ENCODE measurements around the gene ASPDH. TPM values are rescaled to one million over a fixed set of nuclear protein-coding genes. Genes with fewer than 3 reads are reported as not detected.

ASPDH gene
- not detected in 2 replicates for total RNA-seq (2014; rRNA removed; shearing (Covaris generic))

GRCh38 chr19:50513746-50514345 lies at the start of gene ASPDH:
Gene ASPDH, minus strand, starts transcription at chr19:50513913. Its CDS starts 90 bp downstream, at chr19:50513823.

GRCh38 chr19:50511069-50511822 lies 2.5 kb downstream of the ASPDH start, which contains the start of gene JOSD2:
Gene JOSD2, minus strand, starts transcription at chr19:50511191. Its CDS starts 760 bp downstream, at chr19:50510431.

GRCh38 chr19:50476224-50476906 lies 37.3 kb downstream of the ASPDH start, which contains the start of the genes EMC10 and GARIN5A:
Gene EMC10, plus strand, starts transcription at chr19:50476507. Its CDS starts 38 bp downstream, at chr19:50476545.
Gene GARIN5A, minus strand, starts transcription at chr19:50476848. Its CDS starts 460 bp downstream, at chr19:50476388.

Other genes starting within 250 kb of the ASPDH start
- 1.2 and 1.5 TPM in 2 replicates for gene KCNC3, start 184.5 kb downstream of the ASPDH start, total RNA-seq (2014; rRNA removed; shearing (Covaris generic))
- not detected in 2 replicates for gene NAPSA, start 148.3 kb downstream of the ASPDH start, total RNA-seq (2014; rRNA removed; shearing (Covaris generic))
- gene NR1H2, start 137.5 kb downstream of the ASPDH start, total RNA-seq (2014; rRNA removed; shearing (Covaris generic)): 117 and 120 TPM in 2 replicates
- gene POLD1, start 129.6 kb downstream of the ASPDH start, total RNA-seq (2014; rRNA removed; shearing (Covaris generic)): 130 and 138 TPM in 2 replicates
- 0.11 TPM in 1 of 2 replicates, not detected in the other for gene SPIB, start 95.0 kb downstream of the ASPDH start, total RNA-seq (2014; rRNA removed; shearing (Covaris generic))
- gene MYBPC2, start 81.0 kb downstream of the ASPDH start, total RNA-seq (2014; rRNA removed; shearing (Covaris generic)): not detected in 2 replicates
- 40.9 and 44.9 TPM in 2 replicates for gene EMC10, start 37.4 kb downstream of the ASPDH start, total RNA-seq (2014; rRNA removed; shearing (Covaris generic))
- 0.15 and 0.88 TPM in 2 replicates for gene GARIN5A, start 37.1 kb downstream of the ASPDH start, total RNA-seq (2014; rRNA removed; shearing (Covaris generic))
- gene JOSD2, start 2.7 kb downstream of the ASPDH start, total RNA-seq (2014; rRNA removed; shearing (Covaris generic)): 42.8 and 58.6 TPM in 2 replicates
- 7.4 and 8.4 TPM in 2 replicates for gene LRRC4B, start 54.5 kb upstream of the ASPDH start, total RNA-seq (2014; rRNA removed; shearing (Covaris generic))
- 0.60 and 0.61 TPM in 2 replicates for gene SYT3, start 126.0 kb upstream of the ASPDH start, total RNA-seq (2014; rRNA removed; shearing (Covaris generic))
- gene C19orf81, start 135.5 kb upstream of the ASPDH start, total RNA-seq (2014; rRNA removed; shearing (Covaris generic)): 5.2 and 13.8 TPM in 2 replicates
- gene SHANK1, start 205.9 kb upstream of the ASPDH start, total RNA-seq (2014; rRNA removed; shearing (Covaris generic)): 0.77 and 1.4 TPM in 2 replicates
- gene CLEC11A, start 209.5 kb upstream of the ASPDH start, total RNA-seq (2014; rRNA removed; shearing (Covaris generic)): 17.3 and 17.7 TPM in 2 replicates